Activated T-cell treated with anti-CD3 and anti-CD28 coated beads, Interleukin-2, amount 50 U/mL, for 24 hours (primary cell): ENCODE measurements around the gene NUP54.

Experiments used
- DNase-seq: peaks from one replicate; pipeline ENCODE4 v3.0.0-alpha.2; 2020
- H3K27ac Mint-ChIP-seq: 2 replicates; pipeline ENCODE4 v1.8.0; 2020; ENCODE audit warnings: mild to moderate bottlenecking, mixed read lengths
- H3K27me3 Mint-ChIP-seq: 2 replicates; pipeline ENCODE4 v1.8.0; 2020; ENCODE audit warnings: mixed read lengths
- H3K36me3 Mint-ChIP-seq: 2 replicates; pipeline ENCODE4 v1.8.0; 2020; ENCODE audit warnings: low read depth, mixed read lengths
- H3K4me1 Mint-ChIP-seq: 2 replicates; pipeline ENCODE4 v1.8.0; 2020; ENCODE audit warnings: low read depth, mixed read lengths
- H3K4me3 Mint-ChIP-seq: 2 replicates; pipeline ENCODE4 v1.8.0; 2020; ENCODE audit warnings: mild to moderate bottlenecking, moderate library complexity, mixed read lengths
- H3K9me3 Mint-ChIP-seq: 2 replicates; pipeline ENCODE4 v1.8.0; 2020; ENCODE audit warnings: mixed read lengths

Gene NUP54

DNA sequence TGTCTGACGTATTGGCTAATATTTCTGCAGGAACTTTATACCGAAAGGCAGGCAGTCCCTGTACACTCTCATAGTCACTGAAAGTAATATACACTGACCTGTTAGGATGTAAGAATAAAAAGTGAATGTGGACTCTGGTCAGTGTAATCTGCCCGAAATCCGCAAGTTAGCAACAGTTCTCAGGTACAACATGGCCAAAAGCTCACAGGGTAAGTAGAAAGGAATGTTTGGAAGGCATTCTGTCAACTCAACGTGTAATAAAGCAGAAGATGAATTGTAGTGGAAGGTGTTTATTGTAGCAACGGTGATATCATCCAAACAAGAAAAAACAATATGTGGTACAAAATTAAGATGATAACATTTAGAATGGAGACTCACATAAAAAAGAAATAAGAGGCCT is 26.0 kb upstream of the NUP54 start:
- Mint-ChIP-seq H3K4me1 (no peaks in the 10 kb centered on the region), H3K36me3 (peaks cover 40% of the 10 kb centered on the region), H3K4me3 (no peak overlapping the region), H3K9me3 (no peaks in the 10 kb centered on the region), H3K27me3 (no peaks in the 10 kb centered on the region), H3K27ac (no peak overlapping the region)
- no peak for DNase-seq

DNA sequence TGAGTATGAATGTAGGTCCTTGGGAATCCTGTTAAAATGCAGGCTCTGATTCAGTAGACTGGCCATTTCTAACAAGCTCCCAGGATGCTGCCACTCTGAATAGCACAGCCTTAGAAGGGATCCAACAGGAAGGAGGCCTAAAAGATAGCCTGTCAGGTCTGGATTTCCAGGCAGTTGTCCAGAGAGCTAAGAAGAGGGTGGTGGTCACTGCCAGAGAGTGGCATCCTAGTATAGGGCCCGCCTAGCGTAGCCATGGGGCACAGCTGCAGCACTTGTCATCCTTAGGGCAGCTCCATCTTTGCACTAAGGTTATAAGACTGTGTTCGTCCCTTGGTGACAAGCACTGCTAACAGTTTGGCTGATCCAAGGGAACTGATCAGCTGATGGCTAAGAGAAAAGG is 20.5 kb upstream of the NUP54 start:
- Mint-ChIP-seq H3K36me3 (peaks cover 42% of the 10 kb centered on the region), H3K4me3 (no peak overlapping the region), H3K27me3 (no peaks in the 10 kb centered on the region), H3K4me1 (no peaks in the 10 kb centered on the region), H3K27ac (no peak overlapping the region), H3K9me3 (no peaks in the 10 kb centered on the region)
- no peak for DNase-seq

DNA sequence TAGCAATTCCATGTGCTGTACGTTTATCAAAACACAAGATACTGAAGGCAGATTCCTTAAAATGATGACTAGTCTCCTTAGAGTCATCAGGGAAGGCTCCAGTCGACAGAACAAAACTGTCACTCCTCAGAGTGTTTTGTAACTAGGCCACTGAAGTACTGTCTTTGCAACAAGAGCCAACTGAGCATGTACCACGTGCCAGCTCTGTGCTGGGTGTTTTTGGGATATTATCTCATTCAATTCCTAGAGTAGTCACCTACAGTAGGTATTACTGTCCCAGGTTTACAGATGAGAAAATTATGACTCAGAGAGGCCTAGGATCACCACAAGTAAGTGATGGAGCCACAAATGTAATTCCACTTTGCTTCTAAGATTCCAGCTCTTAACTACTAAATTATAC is 18.3 kb upstream of the NUP54 start:
- no peaks in the 10 kb centered on the region for H3K4me1 Mint-ChIP-seq
- no peaks in the 10 kb centered on the region for H3K27me3 Mint-ChIP-seq
- no peak overlapping the region for H3K4me3 Mint-ChIP-seq
- peaks cover 50% of the 10 kb centered on the region for H3K36me3 Mint-ChIP-seq
- no peak for DNase-seq
- no peak overlapping the region for H3K27ac Mint-ChIP-seq
- H3K9me3 Mint-ChIP-seq: no peaks in the 10 kb centered on the region

DNA sequence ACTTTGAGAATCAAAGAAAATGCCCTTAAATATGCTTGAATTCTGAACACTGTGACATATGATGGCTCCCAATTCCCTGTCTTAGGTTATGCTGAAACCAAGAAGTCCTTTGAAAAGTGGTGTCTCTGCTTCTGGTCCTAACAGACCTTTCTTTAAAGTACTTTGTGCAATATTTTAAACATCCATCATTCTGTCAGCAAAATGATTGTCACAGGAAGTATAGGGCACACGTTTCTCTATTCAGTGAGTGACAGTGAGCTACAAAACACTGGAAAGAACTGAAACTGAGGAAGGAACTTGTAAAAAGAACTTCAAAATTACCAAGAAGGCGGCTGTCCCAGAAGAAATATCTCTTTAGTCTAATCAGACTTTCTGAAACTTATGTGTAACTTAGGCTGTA is 12.2 kb upstream of the NUP54 start:
- Mint-ChIP-seq H3K4me1 (no peaks in the 10 kb centered on the region), H3K27ac (no peak overlapping the region), H3K9me3 (no peaks in the 10 kb centered on the region), H3K4me3 (no peak overlapping the region), H3K27me3 (no peaks in the 10 kb centered on the region), H3K36me3 (peaks cover 28% of the 10 kb centered on the region)
- no peak for DNase-seq

DNA sequence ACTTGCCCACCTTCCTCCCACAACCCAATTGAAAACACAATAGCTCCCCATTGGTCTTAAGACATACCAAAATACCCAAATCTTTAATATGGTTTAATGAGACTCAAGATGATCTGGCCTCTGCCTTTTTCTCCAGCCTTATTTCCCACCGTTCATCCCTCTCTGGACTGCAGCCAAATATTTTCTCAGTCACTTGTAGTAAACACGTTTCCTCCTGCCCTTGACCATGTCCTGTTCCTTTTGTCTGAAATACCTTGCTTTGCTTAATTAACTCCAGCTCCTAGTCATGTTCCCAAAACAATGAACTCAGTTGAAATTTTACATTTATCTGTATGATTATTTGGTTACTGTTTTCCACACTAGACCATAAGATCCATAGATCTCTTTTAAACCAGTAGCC is 8.4 kb upstream of the NUP54 start:
- Mint-ChIP-seq H3K4me1 (no peaks in the 10 kb centered on the region), H3K27me3 (no peaks in the 10 kb centered on the region), H3K27ac (no peak overlapping the region), H3K36me3 (peaks cover 10% of the 10 kb centered on the region), H3K4me3 (no peak overlapping the region), H3K9me3 (peaks cover 4% of the 10 kb centered on the region)
- DNase-seq: no peak

DNA sequence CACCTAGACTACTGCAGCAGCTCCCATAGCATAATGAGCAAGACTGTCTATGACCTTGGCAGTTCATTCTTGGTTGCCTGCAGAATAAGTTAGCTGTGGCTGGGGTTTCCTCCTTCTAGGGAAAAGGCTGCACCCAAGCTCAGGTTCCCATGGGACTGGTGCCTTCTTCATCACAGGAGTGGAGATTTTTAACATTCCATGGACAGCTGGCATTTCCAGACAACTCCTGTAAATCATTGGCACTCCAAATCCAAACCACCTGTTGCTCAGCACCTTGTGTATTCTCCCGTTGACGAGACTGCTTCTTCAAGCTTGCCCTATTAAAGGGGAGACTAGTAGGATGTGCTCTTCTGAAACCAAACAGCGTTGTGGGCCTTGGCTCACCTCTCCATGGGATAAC is 7.8 kb upstream of the NUP54 start:
- Mint-ChIP-seq H3K27ac (no peak overlapping the region), H3K4me1 (no peaks in the 10 kb centered on the region), H3K9me3 (peaks cover 4% of the 10 kb centered on the region)

DNA sequence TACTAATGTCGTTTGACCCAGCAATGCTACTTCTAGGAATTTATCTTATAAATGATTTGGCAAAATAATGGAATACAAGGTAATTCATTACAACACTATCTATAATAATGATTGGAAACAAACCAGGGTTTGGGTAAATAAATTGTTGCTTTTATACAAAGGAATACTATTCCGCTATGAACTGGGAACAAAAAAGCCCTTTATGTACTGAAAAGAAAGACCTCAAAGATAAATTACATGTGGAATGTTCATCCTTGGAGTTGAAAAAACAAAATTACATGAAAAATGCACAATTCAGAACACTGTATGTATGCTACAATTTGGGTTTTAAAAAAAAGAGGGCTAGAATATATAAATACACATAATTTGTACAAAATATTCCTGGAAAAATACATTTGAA is 5.2 kb upstream of the NUP54 start:
- DNase-seq: no peak
- Mint-ChIP-seq H3K27ac (no peak overlapping the region), H3K9me3 (peaks cover 4% of the 10 kb centered on the region), H3K4me3 (no peak overlapping the region), H3K27me3 (no peaks in the 10 kb centered on the region), H3K36me3 (peaks cover 17% of the 10 kb centered on the region), H3K4me1 (peaks cover 15% of the 10 kb centered on the region)

More for the DNA sequence above, 7.8 kb upstream of the NUP54 start:
- Mint-ChIP-seq H3K36me3 (peaks cover 4% of the 10 kb centered on the region), H3K27me3 (no peaks in the 10 kb centered on the region), H3K4me3 (no peak overlapping the region)
- DNase-seq: no peak

DNA sequence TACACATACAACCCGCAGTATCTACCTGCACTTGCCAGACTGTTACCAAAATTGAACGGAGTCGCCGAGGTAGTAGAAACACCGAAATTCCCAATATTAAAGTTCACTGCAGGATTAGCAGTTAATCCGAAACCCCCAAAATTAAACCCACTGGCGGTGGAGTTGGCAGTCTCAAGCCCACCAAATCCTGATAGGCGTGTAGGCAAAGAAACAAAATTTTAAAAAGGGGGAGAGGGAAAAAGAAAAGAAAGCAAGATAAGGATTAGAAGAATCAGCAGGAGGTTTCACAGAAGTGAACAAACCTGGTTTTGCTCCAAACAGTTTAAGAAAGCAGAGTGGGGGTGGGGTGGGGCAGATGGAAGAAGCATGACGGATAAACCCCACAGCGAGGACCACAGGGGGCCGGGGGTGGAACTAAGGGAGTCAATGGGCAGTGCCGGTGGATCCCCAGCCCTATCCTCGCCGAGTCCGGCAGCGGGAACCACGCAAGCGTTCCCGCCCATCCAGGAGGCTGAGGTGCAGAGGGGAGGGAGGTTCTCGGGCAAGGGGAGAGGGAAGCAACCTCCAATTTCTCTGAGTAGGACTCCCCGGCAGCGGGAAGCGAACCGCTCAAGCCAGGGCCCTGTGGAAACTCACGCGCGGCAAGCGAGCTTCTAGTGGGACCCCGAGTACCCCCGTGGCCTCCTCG is 599 bp downstream of the NUP54 start:
- peak overlapping the region; percentile 92 for H3K4me3 Mint-ChIP-seq
- no peaks in the 10 kb centered on the region for H3K27me3 Mint-ChIP-seq
- peak overlapping the region; percentile 95 for H3K27ac Mint-ChIP-seq
- peaks cover 40% of the 10 kb centered on the region for H3K4me1 Mint-ChIP-seq
- no peaks in the 10 kb centered on the region for H3K9me3 Mint-ChIP-seq
- DNase-seq: no peak
- H3K36me3 Mint-ChIP-seq: peaks cover 56% of the 10 kb centered on the region

DNA sequence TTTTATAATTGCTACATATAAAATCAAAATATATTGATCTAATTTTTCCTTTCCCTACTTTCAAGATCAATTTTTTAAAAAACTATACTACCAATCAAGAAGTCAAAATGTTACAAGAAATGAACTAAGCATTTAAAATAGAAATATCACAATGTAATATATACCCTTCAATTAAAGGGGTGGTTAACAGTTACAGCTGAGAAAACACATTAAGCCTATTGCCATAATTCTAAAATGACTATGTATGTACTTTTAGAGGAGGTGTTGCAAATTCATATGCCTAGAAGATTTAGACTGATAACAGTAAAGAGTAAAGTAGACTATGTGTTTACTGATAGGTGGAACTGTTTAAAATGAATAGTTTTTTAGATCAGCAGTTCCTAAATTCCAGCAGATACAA is 3.7 kb downstream of the NUP54 start:
- DNase-seq: no peak
- Mint-ChIP-seq H3K27me3 (no peaks in the 10 kb centered on the region), H3K36me3 (peaks cover 78% of the 10 kb centered on the region), H3K27ac (no peak overlapping the region), H3K4me1 (peaks cover 50% of the 10 kb centered on the region), H3K9me3 (no peaks in the 10 kb centered on the region), H3K4me3 (no peak overlapping the region)

DNA sequence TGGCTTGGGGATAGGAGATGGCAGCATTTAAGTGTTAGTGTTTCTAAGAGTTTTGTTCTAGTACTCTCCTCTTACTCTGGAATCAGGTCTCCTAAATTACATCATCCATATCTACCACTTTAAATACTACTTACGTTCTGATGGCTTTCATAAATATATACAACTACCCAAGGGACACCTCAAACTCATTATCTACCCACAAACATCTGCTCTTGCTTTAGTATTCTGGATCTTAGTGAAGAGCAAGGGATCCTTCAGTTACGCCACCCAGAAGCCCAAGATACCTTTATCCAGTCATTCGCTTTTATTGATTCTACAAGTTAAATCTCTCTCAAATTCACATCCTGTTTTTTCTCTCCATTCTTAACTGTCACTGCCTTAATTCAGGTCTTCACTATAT is 7.0 kb downstream of the NUP54 start:
- Mint-ChIP-seq H3K27me3 (no peaks in the 10 kb centered on the region), H3K4me1 (peaks cover 45% of the 10 kb centered on the region), H3K27ac (no peak overlapping the region), H3K9me3 (no peaks in the 10 kb centered on the region), H3K4me3 (no peak overlapping the region), H3K36me3 (peaks cover 84% of the 10 kb centered on the region)
- no peak for DNase-seq

DNA sequence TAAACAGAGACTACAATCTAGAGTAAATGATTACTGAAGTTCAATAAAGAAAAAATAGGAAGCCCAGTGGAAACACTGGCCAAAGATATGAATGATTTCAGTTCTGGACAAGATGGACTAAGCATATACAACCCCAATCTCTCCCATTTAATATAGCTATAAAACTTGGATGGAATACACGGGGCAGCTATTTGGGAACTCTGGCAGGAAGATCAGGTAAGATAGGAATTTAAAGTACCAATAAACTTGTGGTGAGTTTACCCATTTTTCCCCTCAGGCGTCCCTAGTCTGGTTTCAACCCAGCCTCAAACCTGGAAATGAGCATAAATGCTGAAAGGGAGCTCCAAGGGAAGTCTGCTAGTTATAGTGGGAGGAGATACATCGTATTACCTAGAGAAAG is 20.4 kb downstream of the NUP54 start:
- H3K27ac Mint-ChIP-seq: no peak overlapping the region
- peaks cover 81% of the 10 kb centered on the region for H3K36me3 Mint-ChIP-seq
- H3K4me3 Mint-ChIP-seq: no peak overlapping the region
- no peaks in the 10 kb centered on the region for H3K27me3 Mint-ChIP-seq
- DNase-seq: no peak
- H3K4me1 Mint-ChIP-seq: no peaks in the 10 kb centered on the region
- no peaks in the 10 kb centered on the region for H3K9me3 Mint-ChIP-seq

DNA sequence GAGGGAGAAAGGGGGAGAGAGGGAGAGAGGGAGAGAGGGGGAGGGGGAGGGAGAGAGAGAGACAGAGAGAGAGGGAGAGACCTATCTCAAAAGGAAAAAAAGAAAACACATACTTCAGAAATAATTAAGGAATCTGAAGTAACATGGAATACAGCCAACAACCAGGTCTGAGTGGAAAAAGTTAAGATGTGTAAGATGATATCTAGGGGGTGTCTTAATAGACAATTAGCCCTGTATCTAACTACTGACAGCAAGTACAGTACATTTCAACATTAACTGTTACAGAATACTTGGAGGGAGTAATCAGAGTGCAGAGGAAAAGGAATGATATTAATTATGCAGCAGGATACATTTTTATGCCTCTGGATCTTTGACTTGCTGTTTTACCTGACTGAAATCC is 22.4 kb downstream of the NUP54 start:
- no peak overlapping the region for H3K4me3 Mint-ChIP-seq
- no peaks in the 10 kb centered on the region for H3K4me1 Mint-ChIP-seq
- no peak overlapping the region for H3K27ac Mint-ChIP-seq
- H3K9me3 Mint-ChIP-seq: no peaks in the 10 kb centered on the region
- no peaks in the 10 kb centered on the region for H3K27me3 Mint-ChIP-seq
- DNase-seq: no peak
- H3K36me3 Mint-ChIP-seq: peaks cover 84% of the 10 kb centered on the region

DNA sequence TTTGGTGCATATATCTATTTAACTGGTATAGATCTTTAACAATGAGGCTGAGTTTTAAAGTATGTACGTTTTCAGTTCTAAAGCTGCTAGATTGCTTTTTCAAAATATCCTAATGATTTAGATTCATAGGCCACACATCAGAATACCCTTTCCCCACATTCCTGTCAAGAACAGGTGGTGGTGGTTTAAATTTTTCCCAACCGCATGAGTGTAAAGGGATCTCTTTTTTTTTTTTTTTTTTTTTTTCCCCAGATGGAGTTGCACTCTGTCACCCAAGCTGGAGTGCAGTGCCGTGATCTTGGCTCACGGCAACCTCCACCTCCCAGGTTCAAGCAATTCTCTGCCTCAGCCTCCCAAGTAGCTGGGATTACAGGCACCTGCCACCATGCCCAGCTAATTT is 28.0 kb downstream of the NUP54 start:
- Mint-ChIP-seq H3K27me3 (no peaks in the 10 kb centered on the region), H3K9me3 (no peaks in the 10 kb centered on the region), H3K36me3 (peaks cover 93% of the 10 kb centered on the region), H3K4me1 (no peaks in the 10 kb centered on the region), H3K27ac (no peak overlapping the region), H3K4me3 (no peak overlapping the region)
- DNase-seq: no peak

DNA sequence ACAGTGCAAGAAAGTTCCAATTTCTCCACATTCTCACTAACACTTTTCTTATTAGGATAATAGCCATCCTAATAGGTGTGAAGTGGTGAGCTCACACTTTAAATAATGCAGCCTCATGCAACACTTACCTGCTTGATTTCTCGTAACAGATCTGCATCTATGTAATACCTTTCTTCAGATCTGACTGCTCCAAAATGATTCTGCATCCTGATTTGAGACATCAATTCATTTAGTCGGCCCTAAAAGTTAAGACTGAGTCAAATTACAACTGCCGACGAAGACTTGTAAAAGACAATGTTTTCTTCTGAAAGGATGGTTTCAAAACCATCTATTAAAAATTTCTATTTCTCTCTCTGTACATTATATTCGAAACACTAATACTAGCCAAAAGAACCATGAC is 30.7 kb downstream of the NUP54 start:
- H3K9me3 Mint-ChIP-seq: no peaks in the 10 kb centered on the region
- H3K4me3 Mint-ChIP-seq: no peak overlapping the region
- DNase-seq: no peak
- peaks cover 93% of the 10 kb centered on the region for H3K36me3 Mint-ChIP-seq
- H3K27ac Mint-ChIP-seq: peak overlapping the region; percentile 17
- no peaks in the 10 kb centered on the region for H3K4me1 Mint-ChIP-seq
- no peaks in the 10 kb centered on the region for H3K27me3 Mint-ChIP-seq

DNA sequence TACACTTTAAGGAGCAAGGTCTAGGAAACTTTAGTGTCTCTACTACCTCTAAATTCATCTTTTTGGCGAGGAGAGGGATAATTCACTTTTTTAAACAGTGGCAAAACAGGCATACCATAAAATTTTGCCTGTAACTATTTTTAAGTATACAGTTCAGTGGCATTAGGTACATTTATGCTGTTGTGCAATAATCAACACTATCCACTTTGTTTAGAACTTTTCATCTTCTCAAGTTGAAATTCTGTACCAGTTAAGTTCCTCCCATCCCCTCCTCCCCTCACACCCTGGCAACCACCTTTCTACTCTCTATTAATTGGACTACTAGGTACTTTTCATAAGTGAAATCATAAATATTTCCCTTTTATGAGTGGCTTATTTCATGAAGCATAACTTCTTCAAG is 31.4 kb downstream of the NUP54 start:
- Mint-ChIP-seq H3K4me1 (no peaks in the 10 kb centered on the region), H3K36me3 (peaks cover 92% of the 10 kb centered on the region), H3K9me3 (no peaks in the 10 kb centered on the region)

More for the DNA sequence above, 31.4 kb downstream of the NUP54 start:
- no peak overlapping the region for H3K4me3 Mint-ChIP-seq
- no peak for DNase-seq
- H3K27ac Mint-ChIP-seq: no peak overlapping the region
- H3K27me3 Mint-ChIP-seq: no peaks in the 10 kb centered on the region
